ENCODE data around the gene TMEM267. TPM values are rescaled to one million over a fixed set of nuclear protein-coding genes. Genes with fewer than 3 reads are reported as not detected.
"Not testable (repeated sequence)": the region's sequence is repeated elsewhere in the genome, so short reads cannot be mapped to it uniquely, and the experiment has no call there.

The TMEM267 gene
- total and polyA plus RNA-seq, 4 donors, result 2.3 to 5.4 (median 3.8) TPM

DNA sequence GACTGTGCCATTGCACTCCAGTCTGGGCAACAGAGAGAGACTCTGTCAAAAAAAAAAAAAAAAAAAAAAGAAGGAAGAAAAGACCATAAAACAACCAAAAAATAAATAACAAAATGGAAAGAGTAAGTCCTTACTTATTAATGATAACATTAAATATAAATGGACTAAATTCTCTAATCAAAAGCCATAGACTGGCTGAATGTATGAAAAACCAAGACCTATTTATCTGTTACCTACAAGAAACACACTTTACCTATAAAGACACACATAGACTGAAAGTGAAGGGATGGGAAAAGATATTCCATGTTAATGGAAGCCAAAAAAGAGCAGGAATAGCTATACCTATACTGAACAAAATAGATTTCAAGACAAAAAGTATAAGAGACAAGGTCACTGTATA lies 16.6 kb downstream of the TMEM267 start:
- TF ChIP-seq NR2F2 (IDR thresholded peaks at IDR 0.05) (no peak), RAD21 (IDR thresholded peaks at IDR 0.05) (no peak), FOXA1 (IDR thresholded peaks at IDR 0.05) (no peak), EGR1 (IDR thresholded peaks at IDR 0.05; ENCODE audit: low read depth in 2 of 2) (no peak), RXRA (IDR thresholded peaks at IDR 0.05) (no peak)
- TF ChIP-seq, protein P1, sequence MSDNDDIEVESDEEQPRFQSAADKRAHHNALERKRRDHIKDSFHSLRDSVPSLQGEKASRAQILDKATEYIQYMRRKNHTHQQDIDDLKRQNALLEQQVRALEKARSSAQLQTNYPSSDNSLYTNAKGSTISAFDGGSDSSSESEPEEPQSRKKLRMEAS (IDR thresholded peaks at IDR 0.05), result no peak

DNA sequence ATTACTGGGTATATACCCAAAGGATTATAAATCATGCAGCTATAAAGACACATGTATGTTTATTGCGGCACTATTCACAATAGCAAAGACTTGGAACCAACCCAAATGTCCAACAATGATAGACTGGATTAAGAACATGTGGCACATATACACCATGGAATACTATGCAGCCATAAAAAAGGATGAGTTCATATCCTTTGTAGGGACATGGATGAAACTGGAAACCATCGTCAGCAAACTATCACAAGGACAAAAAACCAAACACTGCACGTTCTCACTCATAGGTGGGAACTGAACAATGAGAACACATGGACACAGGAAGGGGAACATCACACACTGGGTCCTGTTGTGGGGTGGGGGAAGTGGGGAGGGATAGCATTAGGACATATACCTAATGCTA lies 18.2 kb downstream of the TMEM267 start:
- H3K9ac ChIP-seq (ENCODE audit: low read depth in 1 of 2, low read length in 2 of 2); H3K4me3 ChIP-seq (ENCODE audit: low read depth in 1 of 3, low read length in 3 of 3); H3K36me3 ChIP-seq (ENCODE audit: control insufficient read depth in 4 of 4, insufficient read depth in 3 of 4, low read depth in 1 of 4, low read length in 3 of 4); H3K4me1 ChIP-seq (ENCODE audit: control insufficient read depth in 4 of 4, insufficient read depth in 4 of 4, low read length in 3 of 4); DNase-seq (ENCODE audit: low spot score); H3K27ac ChIP-seq (ENCODE audit: low read depth in 1 of 2, low read length in 2 of 2); H3K27me3 ChIP-seq (ENCODE audit: control insufficient read depth in 4 of 4, insufficient read depth in 4 of 4, low read length in 3 of 4); H3K9me3 ChIP-seq (ENCODE audit: control insufficient read depth in 4 of 4, low read length in 3 of 4): not testable (repeated sequence)
- 97% methylated on average over 3 of the region's 3 CpGs for WGBS

More for the DNA sequence above, 16.6 kb downstream of the TMEM267 start:
- H3K36me3 ChIP-seq (ENCODE audit: control insufficient read depth in 4 of 4, insufficient read depth in 3 of 4, low read depth in 1 of 4, low read length in 3 of 4), result peaks cover 0 to 2% (median 0%) of the 10 kb centered on the region in 4 donors
- no peak overlapping the region for H3K27ac ChIP-seq (ENCODE audit: low read depth in 1 of 2, low read length in 2 of 2)
- no peak for DNase-seq (ENCODE audit: low spot score)
- H3K9me3 ChIP-seq (ENCODE audit: control insufficient read depth in 4 of 4, low read length in 3 of 4), result no peaks in the 10 kb centered on the region
- no peaks in the 10 kb centered on the region for H3K4me1 ChIP-seq (ENCODE audit: control insufficient read depth in 4 of 4, insufficient read depth in 4 of 4, low read length in 3 of 4)
- no peak overlapping the region for H3K4me3 ChIP-seq (ENCODE audit: low read depth in 1 of 3, low read length in 3 of 3)
- H3K9ac ChIP-seq (ENCODE audit: low read depth in 1 of 2, low read length in 2 of 2), result no peak overlapping the region
- no peaks in the 10 kb centered on the region for H3K27me3 ChIP-seq (ENCODE audit: control insufficient read depth in 4 of 4, insufficient read depth in 4 of 4, low read length in 3 of 4)

DNA sequence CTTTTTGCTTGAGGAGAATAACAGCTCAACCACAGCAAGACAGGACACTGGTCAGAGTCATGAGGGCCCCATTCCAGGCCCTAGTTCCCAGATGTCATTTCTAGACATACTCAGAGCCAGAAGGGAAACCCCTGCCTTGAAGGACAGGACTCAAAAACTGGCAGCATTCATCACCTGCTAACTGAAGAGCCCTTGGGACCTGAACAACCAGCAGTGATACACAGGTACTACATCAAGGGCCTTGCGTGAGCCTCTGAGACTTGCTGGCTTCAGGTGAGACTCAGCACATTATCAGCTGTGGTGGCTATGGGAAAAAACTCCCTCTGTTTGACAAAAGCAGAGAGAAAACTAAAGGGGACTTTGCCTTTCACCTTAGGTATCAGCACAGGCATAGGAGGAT lies 22.6 kb downstream of the TMEM267 start:
- Histone ChIP-seq H3K27ac (ENCODE audit: low read depth in 1 of 2, low read length in 2 of 2) (no peak overlapping the region), H3K36me3 (ENCODE audit: control insufficient read depth in 4 of 4, insufficient read depth in 3 of 4, low read depth in 1 of 4, low read length in 3 of 4) (no peaks in the 10 kb centered on the region), H3K9ac (ENCODE audit: low read depth in 1 of 2, low read length in 2 of 2) (no peak overlapping the region), H3K4me1 (ENCODE audit: control insufficient read depth in 4 of 4, insufficient read depth in 4 of 4, low read length in 3 of 4) (no peaks in the 10 kb centered on the region), H3K4me3 (ENCODE audit: low read depth in 1 of 3, low read length in 3 of 3) (no peak overlapping the region), H3K27me3 (ENCODE audit: control insufficient read depth in 4 of 4, insufficient read depth in 4 of 4, low read length in 3 of 4) (no peaks in the 10 kb centered on the region), H3K9me3 (ENCODE audit: control insufficient read depth in 4 of 4, low read length in 3 of 4) (no peaks in the 10 kb centered on the region)
- WGBS, result 100% methylated on average over 1 of the region's 1 CpG
- DNase-seq (ENCODE audit: low spot score), result no peak
- no peak for TF ChIP-seq HNF4A (conservative IDR thresholded peaks at IDR 0.05)
- no peak for TF ChIP-seq TAF1 (conservative IDR thresholded peaks at IDR 0.05)
- TF ChIP-seq, protein P2, sequence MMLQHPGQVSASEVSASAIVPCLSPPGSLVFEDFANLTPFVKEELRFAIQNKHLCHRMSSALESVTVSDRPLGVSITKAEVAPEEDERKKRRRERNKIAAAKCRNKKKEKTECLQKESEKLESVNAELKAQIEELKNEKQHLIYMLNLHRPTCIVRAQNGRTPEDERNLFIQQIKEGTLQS (IDR thresholded peaks at IDR 0.05), result no peak
- TF ChIP-seq, protein P3, sequence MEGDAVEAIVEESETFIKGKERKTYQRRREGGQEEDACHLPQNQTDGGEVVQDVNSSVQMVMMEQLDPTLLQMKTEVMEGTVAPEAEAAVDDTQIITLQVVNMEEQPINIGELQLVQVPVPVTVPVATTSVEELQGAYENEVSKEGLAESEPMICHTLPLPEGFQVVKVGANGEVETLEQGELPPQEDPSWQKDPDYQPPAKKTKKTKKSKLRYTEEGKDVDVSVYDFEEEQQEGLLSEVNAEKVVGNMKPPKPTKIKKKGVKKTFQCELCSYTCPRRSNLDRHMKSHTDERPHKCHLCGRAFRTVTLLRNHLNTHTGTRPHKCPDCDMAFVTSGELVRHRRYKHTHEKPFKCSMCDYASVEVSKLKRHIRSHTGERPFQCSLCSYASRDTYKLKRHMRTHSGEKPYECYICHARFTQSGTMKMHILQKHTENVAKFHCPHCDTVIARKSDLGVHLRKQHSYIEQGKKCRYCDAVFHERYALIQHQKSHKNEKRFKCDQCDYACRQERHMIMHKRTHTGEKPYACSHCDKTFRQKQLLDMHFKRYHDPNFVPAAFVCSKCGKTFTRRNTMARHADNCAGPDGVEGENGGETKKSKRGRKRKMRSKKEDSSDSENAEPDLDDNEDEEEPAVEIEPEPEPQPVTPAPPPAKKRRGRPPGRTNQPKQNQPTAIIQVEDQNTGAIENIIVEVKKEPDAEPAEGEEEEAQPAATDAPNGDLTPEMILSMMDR (IDR thresholded peaks at IDR 0.05; ENCODE audit: low read depth, low read length, missing input control), result no peak
- no peak for TF ChIP-seq RXRA (IDR thresholded peaks at IDR 0.05)
- no peak for TF ChIP-seq FOXA1 (IDR thresholded peaks at IDR 0.05)

DNA sequence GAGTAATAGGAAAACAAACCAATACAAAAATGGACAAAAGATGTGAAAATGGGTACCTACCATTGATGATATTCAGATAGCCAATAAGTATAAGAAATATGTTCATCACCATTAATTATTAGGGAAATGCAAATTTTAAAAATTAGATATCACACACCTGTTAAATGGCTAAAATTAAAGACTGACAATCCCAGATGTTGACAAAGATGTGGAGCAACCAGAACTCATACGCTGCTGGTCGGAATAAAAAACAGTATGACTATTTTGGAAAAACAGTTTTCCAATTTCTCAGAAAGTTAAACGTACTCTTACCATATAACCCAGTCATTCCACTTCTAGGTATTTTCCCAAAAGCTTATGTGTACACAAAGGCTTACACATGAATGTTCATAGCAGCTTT lies 27.1 kb downstream of the TMEM267 start:
- Histone ChIP-seq H3K9ac (ENCODE audit: low read depth in 1 of 2, low read length in 2 of 2) (no peak overlapping the region), H3K36me3 (ENCODE audit: control insufficient read depth in 4 of 4, insufficient read depth in 3 of 4, low read depth in 1 of 4, low read length in 3 of 4) (no peaks in the 10 kb centered on the region), H3K4me3 (ENCODE audit: low read depth in 1 of 3, low read length in 3 of 3) (no peak overlapping the region), H3K27ac (ENCODE audit: low read depth in 1 of 2, low read length in 2 of 2) (no peak overlapping the region), H3K4me1 (ENCODE audit: control insufficient read depth in 4 of 4, insufficient read depth in 4 of 4, low read length in 3 of 4) (no peaks in the 10 kb centered on the region), H3K27me3 (ENCODE audit: control insufficient read depth in 4 of 4, insufficient read depth in 4 of 4, low read length in 3 of 4) (no peaks in the 10 kb centered on the region), H3K9me3 (ENCODE audit: control insufficient read depth in 4 of 4, low read length in 3 of 4) (no peaks in the 10 kb centered on the region)
- no peak for DNase-seq (ENCODE audit: low spot score)
- WGBS, result 91% methylated on average over 3 of the region's 3 CpGs
- TF ChIP-seq EGR1 (IDR thresholded peaks at IDR 0.05; ENCODE audit: low read depth in 2 of 2), result no peak
- TF ChIP-seq JUND (IDR thresholded peaks at IDR 0.05), result no peak
- no peak for TF ChIP-seq FOXA2 (IDR thresholded peaks at IDR 0.05)
- TF ChIP-seq, protein P3 (IDR thresholded peaks at IDR 0.05; ENCODE audit: low read depth, low read length, missing input control), result no peak
- TF ChIP-seq, protein P2 (IDR thresholded peaks at IDR 0.05), result no peak
- no peak for TF ChIP-seq SP1 (IDR thresholded peaks at IDR 0.05)
- TF ChIP-seq RXRA (IDR thresholded peaks at IDR 0.05), result no peak
- no peak for TF ChIP-seq HNF4G (IDR thresholded peaks at IDR 0.05)
- TF ChIP-seq, protein P1 (IDR thresholded peaks at IDR 0.05), result no peak
- no peak for TF ChIP-seq TAF1 (conservative IDR thresholded peaks at IDR 0.05)
- TF ChIP-seq FOXA1 (IDR thresholded peaks at IDR 0.05), result no peak
- TF ChIP-seq, protein P4, sequence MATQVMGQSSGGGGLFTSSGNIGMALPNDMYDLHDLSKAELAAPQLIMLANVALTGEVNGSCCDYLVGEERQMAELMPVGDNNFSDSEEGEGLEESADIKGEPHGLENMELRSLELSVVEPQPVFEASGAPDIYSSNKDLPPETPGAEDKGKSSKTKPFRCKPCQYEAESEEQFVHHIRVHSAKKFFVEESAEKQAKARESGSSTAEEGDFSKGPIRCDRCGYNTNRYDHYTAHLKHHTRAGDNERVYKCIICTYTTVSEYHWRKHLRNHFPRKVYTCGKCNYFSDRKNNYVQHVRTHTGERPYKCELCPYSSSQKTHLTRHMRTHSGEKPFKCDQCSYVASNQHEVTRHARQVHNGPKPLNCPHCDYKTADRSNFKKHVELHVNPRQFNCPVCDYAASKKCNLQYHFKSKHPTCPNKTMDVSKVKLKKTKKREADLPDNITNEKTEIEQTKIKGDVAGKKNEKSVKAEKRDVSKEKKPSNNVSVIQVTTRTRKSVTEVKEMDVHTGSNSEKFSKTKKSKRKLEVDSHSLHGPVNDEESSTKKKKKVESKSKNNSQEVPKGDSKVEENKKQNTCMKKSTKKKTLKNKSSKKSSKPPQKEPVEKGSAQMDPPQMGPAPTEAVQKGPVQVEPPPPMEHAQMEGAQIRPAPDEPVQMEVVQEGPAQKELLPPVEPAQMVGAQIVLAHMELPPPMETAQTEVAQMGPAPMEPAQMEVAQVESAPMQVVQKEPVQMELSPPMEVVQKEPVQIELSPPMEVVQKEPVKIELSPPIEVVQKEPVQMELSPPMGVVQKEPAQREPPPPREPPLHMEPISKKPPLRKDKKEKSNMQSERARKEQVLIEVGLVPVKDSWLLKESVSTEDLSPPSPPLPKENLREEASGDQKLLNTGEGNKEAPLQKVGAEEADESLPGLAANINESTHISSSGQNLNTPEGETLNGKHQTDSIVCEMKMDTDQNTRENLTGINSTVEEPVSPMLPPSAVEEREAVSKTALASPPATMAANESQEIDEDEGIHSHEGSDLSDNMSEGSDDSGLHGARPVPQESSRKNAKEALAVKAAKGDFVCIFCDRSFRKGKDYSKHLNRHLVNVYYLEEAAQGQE (IDR thresholded peaks at IDR 0.05), result no peak
